Endodermal cell (in vitro differentiated cells): Measurements from ENCODE around the gene VAPB. TPM values are rescaled to one million over a fixed set of nuclear protein-coding genes. Genes with fewer than 3 reads are reported as not detected.

ENCODE experiments used
- DNase-seq: peaks from one replicate; pipeline ENCODE4 v3.0.0-alpha.2; 2017
- H3K27ac ChIP-seq: 2 replicates; pipeline ENCODE4 v1.5.1; 2013; ENCODE audit warnings: mild to moderate bottlenecking, low read depth, low read length, moderate library complexity
- H3K27me3 ChIP-seq: 2 replicates; pipeline ENCODE4 v1.6.1; 2013; ENCODE audit warnings: mild to moderate bottlenecking, low read length, moderate library complexity; ENCODE audit not compliant: insufficient read depth, control insufficient read depth, poor library complexity, severe bottlenecking
- H3K36me3 ChIP-seq: 2 replicates; pipeline ENCODE4 v1.7.0; 2013; ENCODE audit warnings: mild to moderate bottlenecking, low read length, moderate library complexity; ENCODE audit not compliant: control insufficient read depth, insufficient read depth
- H3K4me1 ChIP-seq: one replicate; pipeline ENCODE4 v1.7.0; 2013; ENCODE audit warnings: low read length; ENCODE audit not compliant: control insufficient read depth, insufficient read depth
- H3K4me3 ChIP-seq: 2 replicates; pipeline ENCODE4 v1.5.1; 2013; ENCODE audit warnings: mild to moderate bottlenecking, low read length, moderate library complexity
- H3K9ac ChIP-seq: 2 replicates; pipeline ENCODE4 v1.6.1; 2013; ENCODE audit warnings: mild to moderate bottlenecking, low read length, moderate library complexity; ENCODE audit not compliant: poor library complexity, severe bottlenecking; ENCODE audit errors: extremely low read depth
- H3K9me3 ChIP-seq: 2 replicates; pipeline ENCODE4 v1.6.1; 2013; ENCODE audit warnings: mild to moderate bottlenecking, low read length, moderate library complexity; ENCODE audit not compliant: control insufficient read depth
- H3K27ac Mint-ChIP-seq: 2 replicates; pipeline ENCODE4 v1.8.0; 2020; ENCODE audit warnings: mixed read lengths
- H3K27me3 Mint-ChIP-seq: 2 replicates; pipeline ENCODE4 v1.8.0; 2021; ENCODE audit warnings: mild to moderate bottlenecking, mixed read lengths; ENCODE audit not compliant: insufficient read depth
- H3K36me3 Mint-ChIP-seq: 2 replicates; pipeline ENCODE4 v1.8.0; 2020; ENCODE audit warnings: low read depth, mixed read lengths
- H3K4me1 Mint-ChIP-seq: 2 replicates; pipeline ENCODE4 v1.8.0; 2020; ENCODE audit warnings: mixed read lengths
- H3K4me3 Mint-ChIP-seq: 2 replicates; pipeline ENCODE4 v1.8.0; 2020; ENCODE audit warnings: mild to moderate bottlenecking, moderate library complexity, mixed read lengths
- H3K9me3 Mint-ChIP-seq: 2 replicates; pipeline ENCODE4 v1.8.0; 2020; ENCODE audit warnings: mild to moderate bottlenecking, mixed read lengths
- WGBS, 2 experiments: methylation state at CpG; one replicate each; pipeline versions ENCODE4 v1.1.5 to v1.1.7; 2013; ENCODE audit warnings: missing lambda C conversion rate in 2 of 2, mixed read lengths in 1 of 2; ENCODE audit not compliant: insufficient coverage in 1 of 2, insufficient read length in 1 of 2; 5-methylcytosine and 5-hydroxymethylcytosine counted together
- total RNA-seq, 2 donors: library from RNA; stranded (reverse); fragmentation: NEBNext Ultra II Directional in 1 of 2; extraction: Animal tissue kit (Norgen Biotek cat#: 25700) in 1 of 2; gene quantifications; 2 replicates in 1 of 2; 3 replicates in 1 of 2; pipeline ENCODE4 v1.2.1, GENCODE V29; 2021
- TF ChIP-seq, protein P1 (sequence below): fragments of 200-600 bp; sonication (generic); conservative IDR thresholded peaks from 2 replicates; pipeline ENCODE4 v1.5.0; 2021; ENCODE audit warnings: antibody characterized with exemption, mild to moderate bottlenecking

VAPB gene
- total RNA-seq, 2 donors from 2014 or later = 47.3 to 47.5 TPM

DNA sequence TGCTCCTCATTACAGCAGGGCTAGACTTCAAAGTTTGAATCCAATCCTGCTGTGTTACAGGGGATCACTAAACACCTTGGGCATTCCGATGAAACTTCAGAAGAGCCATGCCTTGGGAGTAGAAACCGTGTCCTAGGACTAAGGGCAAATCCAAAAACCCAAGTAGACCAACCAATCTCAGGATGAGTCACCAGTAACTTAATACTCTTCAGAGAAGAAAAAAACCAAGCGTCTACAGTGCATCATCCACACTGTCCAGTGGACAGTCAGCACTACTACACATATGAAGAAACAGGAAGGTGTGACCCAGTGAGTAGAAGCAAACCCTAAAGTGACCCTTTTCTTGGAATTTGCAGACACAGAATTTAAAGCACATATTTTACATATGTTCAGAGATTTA lies 39.5 kb upstream of the VAPB start:
- Histone ChIP-seq H3K27me3 (no peaks in the 10 kb centered on the region), H3K4me1 (no peaks in the 10 kb centered on the region), H3K27ac (no peak overlapping the region), H3K36me3 (peaks cover 68% of the 10 kb centered on the region), H3K4me3 (no peak overlapping the region), H3K9me3 (no peaks in the 10 kb centered on the region), H3K9ac (no peak overlapping the region)
- H3K9me3 Mint-ChIP-seq = no peaks in the 10 kb centered on the region
- peaks cover 64% of the 10 kb centered on the region for H3K36me3 Mint-ChIP-seq
- 80 to 91% methylated on average over 2 to 3 of the region's 3 CpGs for WGBS, 2 experiments
- TF ChIP-seq, protein P1, sequence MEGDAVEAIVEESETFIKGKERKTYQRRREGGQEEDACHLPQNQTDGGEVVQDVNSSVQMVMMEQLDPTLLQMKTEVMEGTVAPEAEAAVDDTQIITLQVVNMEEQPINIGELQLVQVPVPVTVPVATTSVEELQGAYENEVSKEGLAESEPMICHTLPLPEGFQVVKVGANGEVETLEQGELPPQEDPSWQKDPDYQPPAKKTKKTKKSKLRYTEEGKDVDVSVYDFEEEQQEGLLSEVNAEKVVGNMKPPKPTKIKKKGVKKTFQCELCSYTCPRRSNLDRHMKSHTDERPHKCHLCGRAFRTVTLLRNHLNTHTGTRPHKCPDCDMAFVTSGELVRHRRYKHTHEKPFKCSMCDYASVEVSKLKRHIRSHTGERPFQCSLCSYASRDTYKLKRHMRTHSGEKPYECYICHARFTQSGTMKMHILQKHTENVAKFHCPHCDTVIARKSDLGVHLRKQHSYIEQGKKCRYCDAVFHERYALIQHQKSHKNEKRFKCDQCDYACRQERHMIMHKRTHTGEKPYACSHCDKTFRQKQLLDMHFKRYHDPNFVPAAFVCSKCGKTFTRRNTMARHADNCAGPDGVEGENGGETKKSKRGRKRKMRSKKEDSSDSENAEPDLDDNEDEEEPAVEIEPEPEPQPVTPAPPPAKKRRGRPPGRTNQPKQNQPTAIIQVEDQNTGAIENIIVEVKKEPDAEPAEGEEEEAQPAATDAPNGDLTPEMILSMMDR = no peak
- no peaks in the 10 kb centered on the region for H3K27me3 Mint-ChIP-seq
- H3K4me3 Mint-ChIP-seq = no peak overlapping the region
- H3K27ac Mint-ChIP-seq = no peak overlapping the region
- H3K4me1 Mint-ChIP-seq = no peaks in the 10 kb centered on the region
- no peak for DNase-seq

DNA sequence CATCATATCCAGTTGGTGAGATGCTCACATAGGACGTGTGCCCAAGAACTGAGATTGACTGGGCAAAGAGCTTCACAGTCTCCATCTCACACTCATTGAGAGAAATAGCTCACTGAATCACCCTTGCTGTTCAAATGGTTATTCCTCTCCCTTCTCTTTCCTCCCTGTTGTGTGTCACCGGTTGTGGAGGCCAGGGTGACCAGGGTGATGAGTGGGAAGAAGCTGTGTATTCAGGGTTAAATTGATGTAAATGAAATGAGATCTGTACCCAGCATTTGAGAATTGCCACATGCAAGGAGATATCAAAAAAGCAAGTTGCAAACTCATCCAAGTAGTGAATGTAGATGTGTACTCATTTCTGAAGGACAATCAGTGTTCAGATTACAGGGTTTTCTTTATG lies 36.6 kb upstream of the VAPB start:
- no peaks in the 10 kb centered on the region for H3K9me3 ChIP-seq
- TF ChIP-seq, protein P1 = no peak
- no peaks in the 10 kb centered on the region for H3K4me1 ChIP-seq
- H3K9ac ChIP-seq = no peak overlapping the region
- Mint-ChIP-seq H3K9me3 (no peaks in the 10 kb centered on the region), H3K27me3 (no peaks in the 10 kb centered on the region), H3K27ac (peak overlapping the region; percentile 24), H3K4me1 (no peaks in the 10 kb centered on the region), H3K36me3 (peaks cover 49% of the 10 kb centered on the region), H3K4me3 (no peak overlapping the region)
- H3K4me3 ChIP-seq = no peak overlapping the region
- no peak overlapping the region for H3K27ac ChIP-seq
- WGBS, 2 experiments = 90 to 96% methylated on average over 1 to 2 of the region's 2 CpGs
- H3K36me3 ChIP-seq = peaks cover 66% of the 10 kb centered on the region
- DNase-seq = no peak
- no peaks in the 10 kb centered on the region for H3K27me3 ChIP-seq

DNA sequence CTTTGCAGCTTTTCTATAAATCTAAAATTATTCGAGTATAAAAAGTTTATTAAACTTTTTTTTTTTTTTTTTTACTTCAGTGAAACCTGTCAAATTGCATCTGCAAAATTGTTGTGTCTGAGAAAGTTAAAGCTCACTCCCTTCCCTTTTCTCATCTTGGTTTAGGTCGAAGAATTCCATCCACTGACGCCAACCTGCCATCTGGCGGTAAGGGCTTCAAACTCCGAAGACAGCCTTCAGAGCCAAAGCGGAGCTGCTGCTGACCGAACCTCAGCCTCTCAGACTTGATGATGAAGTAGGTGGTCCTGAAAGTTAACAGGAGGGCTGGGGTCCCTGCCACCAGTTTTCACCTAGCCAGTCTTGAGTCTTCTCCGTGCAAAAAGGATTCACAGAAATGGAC lies 29.6 kb upstream of the VAPB start:
- H3K36me3 Mint-ChIP-seq = peaks cover 47% of the 10 kb centered on the region
- H3K27ac ChIP-seq = no peak overlapping the region
- no peaks in the 10 kb centered on the region for H3K27me3 ChIP-seq
- no peaks in the 10 kb centered on the region for H3K4me1 Mint-ChIP-seq
- H3K9ac ChIP-seq = no peak overlapping the region
- H3K27me3 Mint-ChIP-seq = no peaks in the 10 kb centered on the region
- no peaks in the 10 kb centered on the region for H3K9me3 ChIP-seq
- H3K4me1 ChIP-seq = no peaks in the 10 kb centered on the region
- H3K9me3 Mint-ChIP-seq = no peaks in the 10 kb centered on the region
- no peak overlapping the region for H3K27ac Mint-ChIP-seq
- peaks cover 92% of the 10 kb centered on the region for H3K36me3 ChIP-seq
- H3K4me3 Mint-ChIP-seq = no peak overlapping the region
- no peak overlapping the region for H3K4me3 ChIP-seq
- TF ChIP-seq, protein P1 = peak; percentile 70
- peak; percentile 72 for DNase-seq
- WGBS, 2 experiments = 80 to 100% methylated on average over 2 to 7 of the region's 8 CpGs
